Ascending aorta (tissue), 2 donors: Measurements from ENCODE around the gene NPTX1. TPM values are rescaled to one million over a fixed set of nuclear protein-coding genes. Genes with fewer than 3 reads are reported as not detected.

Source experiments
- DNase-seq, 2 donors: peaks; one replicate each; pipeline ENCODE4 v3.0.0-alpha.2; 2019; ENCODE audit warnings: low spot score in 2 of 2
- H3K27ac ChIP-seq, 2 donors: fragments of 200-600 bp; sonication (generic); one replicate each; pipeline ENCODE4 v1.5.1; 2016 to 2017; ENCODE audit warnings: mild to moderate bottlenecking in 1 of 2
- H3K27me3 ChIP-seq: fragments of 200-600 bp; sonication (generic); one replicate; pipeline ENCODE4 v1.5.1; 2017
- H3K36me3 ChIP-seq, 2 donors: fragments of 200-600 bp; sonication (generic); one replicate each; pipeline ENCODE4 v1.5.1; 2016
- H3K4me1 ChIP-seq, 2 donors: fragments of 200-600 bp; sonication (generic); one replicate each; pipeline ENCODE4 v1.5.1; 2016 to 2017; ENCODE audit warnings: mild to moderate bottlenecking in 1 of 2
- H3K4me3 ChIP-seq, 2 donors: fragments of 200-600 bp; sonication (generic); one replicate each; pipeline ENCODE4 v1.5.1; 2016 to 2017; ENCODE audit warnings: mild to moderate bottlenecking in 1 of 2
- H3K9me3 ChIP-seq, 2 donors: fragments of 200-600 bp; sonication (generic); one replicate each; pipeline ENCODE4 v1.5.1; 2016
- intact Hi-C: fragments of 100-400 bp; cut with DNase I; formaldehyde crosslinking; loops from one replicate; pipeline ENCODE4 v1.15.1; 2023
- total RNA-seq: library from RNA; depleted of rRNA; stranded (reverse); fragments of >200 nt; gene quantifications from one replicate; pipeline ENCODE4 v1.1.0, GENCODE V29; 2016
- TF ChIP-seq, protein P1 (sequence below), 3 experiments: fragments of 200-600 bp in 2 of 3; fragments of 450-650 bp in 1 of 3; sonication (generic) in 2 of 3; IDR thresholded peaks; one replicate each; pipeline ENCODE4 v1.5.1; 2016 to 2019; ENCODE audit warnings: antibody characterized with exemption in 3 of 3, mild to moderate bottlenecking in 1 of 3, moderate library complexity in 1 of 3

The NPTX1 gene
- total RNA-seq, 1 donor from 2014 or later: not detected

DNA sequence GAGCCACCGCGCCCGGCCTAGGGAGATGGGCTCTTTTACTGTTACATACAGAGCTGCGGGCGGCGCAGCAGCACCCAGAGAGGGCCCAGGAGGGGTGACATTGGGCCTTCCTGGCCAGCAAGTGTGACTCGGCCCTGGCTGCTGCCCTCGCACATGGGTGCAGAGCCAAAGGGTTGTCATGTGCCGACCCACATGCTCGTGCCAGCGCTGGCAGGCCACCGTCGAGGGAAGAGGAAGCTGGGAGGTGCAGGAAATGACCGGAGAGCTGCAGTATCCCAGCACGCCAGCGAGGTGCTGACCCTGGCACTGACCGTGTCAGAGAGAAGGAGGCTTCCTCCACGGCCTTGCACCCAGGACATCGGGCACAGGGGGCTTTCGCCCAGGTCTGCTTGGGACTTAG lies 53.4 kb downstream of the NPTX1 start:
- no peaks in the 10 kb centered on the region for H3K27me3 ChIP-seq
- H3K4me3 ChIP-seq: no peak overlapping the region
- TF ChIP-seq, protein P1, sequence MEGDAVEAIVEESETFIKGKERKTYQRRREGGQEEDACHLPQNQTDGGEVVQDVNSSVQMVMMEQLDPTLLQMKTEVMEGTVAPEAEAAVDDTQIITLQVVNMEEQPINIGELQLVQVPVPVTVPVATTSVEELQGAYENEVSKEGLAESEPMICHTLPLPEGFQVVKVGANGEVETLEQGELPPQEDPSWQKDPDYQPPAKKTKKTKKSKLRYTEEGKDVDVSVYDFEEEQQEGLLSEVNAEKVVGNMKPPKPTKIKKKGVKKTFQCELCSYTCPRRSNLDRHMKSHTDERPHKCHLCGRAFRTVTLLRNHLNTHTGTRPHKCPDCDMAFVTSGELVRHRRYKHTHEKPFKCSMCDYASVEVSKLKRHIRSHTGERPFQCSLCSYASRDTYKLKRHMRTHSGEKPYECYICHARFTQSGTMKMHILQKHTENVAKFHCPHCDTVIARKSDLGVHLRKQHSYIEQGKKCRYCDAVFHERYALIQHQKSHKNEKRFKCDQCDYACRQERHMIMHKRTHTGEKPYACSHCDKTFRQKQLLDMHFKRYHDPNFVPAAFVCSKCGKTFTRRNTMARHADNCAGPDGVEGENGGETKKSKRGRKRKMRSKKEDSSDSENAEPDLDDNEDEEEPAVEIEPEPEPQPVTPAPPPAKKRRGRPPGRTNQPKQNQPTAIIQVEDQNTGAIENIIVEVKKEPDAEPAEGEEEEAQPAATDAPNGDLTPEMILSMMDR (IDR thresholded peaks at IDR 0.05): no peak
- no peak overlapping the region for H3K27ac ChIP-seq
- H3K36me3 ChIP-seq: peaks cover 0 to 7% of the 10 kb centered on the region in 2 donors
- DNase-seq: no peak
- H3K4me1 ChIP-seq: peaks cover 0 to 5% of the 10 kb centered on the region in 2 donors
- intact Hi-C loops: loop anchor here (10.0 kb wide), 1 partner anchor 442 kb away; no protein-coding TSS in a partner anchor
- no peaks in the 10 kb centered on the region for H3K9me3 ChIP-seq

DNA sequence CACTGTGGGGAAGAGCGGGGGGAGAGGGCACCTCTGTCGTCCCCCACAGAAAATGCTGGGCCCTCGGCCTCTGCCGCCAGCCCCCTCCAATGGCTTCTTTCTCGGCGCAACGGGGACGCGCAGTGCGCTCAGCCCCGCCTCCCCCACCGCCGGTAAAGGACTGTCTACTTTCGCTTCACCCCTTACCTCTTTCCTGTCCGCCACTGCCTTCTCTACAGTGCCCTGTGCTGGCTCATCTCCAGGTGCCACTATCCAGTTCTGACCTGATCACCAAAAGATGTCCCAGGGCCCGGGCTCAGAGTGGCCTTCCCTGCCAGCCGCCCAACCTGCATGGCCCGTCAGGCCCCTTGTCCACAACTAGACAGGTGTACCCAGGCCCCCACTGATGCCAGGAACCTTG lies 54.1 kb downstream of the NPTX1 start:
- intact Hi-C loops: loop anchor here (10.0 kb wide), 1 partner anchor 443 kb away; no protein-coding TSS in a partner anchor
- no peaks in the 10 kb centered on the region for H3K9me3 ChIP-seq
- TF ChIP-seq, protein P1 (IDR thresholded peaks at IDR 0.05): no peak
- no peaks in the 10 kb centered on the region for H3K27me3 ChIP-seq
- H3K27ac ChIP-seq: no peak overlapping the region
- no peak overlapping the region for H3K4me3 ChIP-seq
- no peak for DNase-seq
- H3K36me3 ChIP-seq: peaks cover 0 to 5% of the 10 kb centered on the region in 2 donors
- H3K4me1 ChIP-seq: peaks cover 0 to 5% of the 10 kb centered on the region in 2 donors

DNA sequence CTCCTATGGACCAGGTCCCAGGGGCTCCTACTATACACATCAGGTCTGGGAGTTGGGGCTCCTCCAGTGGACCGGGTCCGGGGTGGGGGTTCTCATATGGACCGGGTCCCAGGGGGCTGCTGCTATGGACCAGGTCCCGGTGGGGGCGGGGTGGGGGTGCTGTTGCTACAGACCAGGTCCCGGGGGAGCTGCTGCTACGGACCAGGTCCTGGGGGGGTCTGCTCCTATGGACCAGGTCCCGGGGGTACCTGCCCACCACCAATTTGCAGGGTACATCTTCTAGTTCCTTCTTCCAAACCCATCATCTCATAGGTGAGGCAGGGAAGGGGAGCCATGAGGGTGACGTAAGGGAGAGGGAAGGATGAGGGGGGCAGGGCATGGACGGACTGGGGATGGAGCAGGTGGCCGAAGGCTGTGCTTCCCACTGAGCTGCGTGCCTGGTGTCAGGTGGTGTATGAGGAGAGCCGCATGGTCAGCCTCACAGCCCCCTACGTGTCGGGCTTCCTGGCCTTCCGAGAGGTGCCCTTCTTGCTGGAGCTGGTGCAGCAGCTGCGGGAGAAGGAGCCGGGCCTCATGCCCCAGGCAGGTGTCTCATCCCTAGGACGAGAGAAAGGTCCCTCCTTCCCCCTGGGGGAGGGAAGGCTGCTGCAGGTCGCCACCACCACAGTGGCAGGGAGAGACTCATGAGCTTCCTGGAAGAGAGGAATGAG lies 54.9 kb downstream of the NPTX1 start:
- TF ChIP-seq, protein P1 (IDR thresholded peaks at IDR 0.05): no peak
- no peak for DNase-seq
- intact Hi-C loops: loop anchor here (10.0 kb wide), 1 partner anchor 443 kb away; no protein-coding TSS in a partner anchor
- H3K9me3 ChIP-seq: no peaks in the 10 kb centered on the region
- H3K4me1 ChIP-seq: peaks cover 0 to 7% of the 10 kb centered on the region in 2 donors
- H3K27ac ChIP-seq: no peak overlapping the region
- no peaks in the 10 kb centered on the region for H3K27me3 ChIP-seq
- H3K36me3 ChIP-seq: peaks cover 0 to 5% of the 10 kb centered on the region in 2 donors
- H3K4me3 ChIP-seq: no peak overlapping the region

DNA sequence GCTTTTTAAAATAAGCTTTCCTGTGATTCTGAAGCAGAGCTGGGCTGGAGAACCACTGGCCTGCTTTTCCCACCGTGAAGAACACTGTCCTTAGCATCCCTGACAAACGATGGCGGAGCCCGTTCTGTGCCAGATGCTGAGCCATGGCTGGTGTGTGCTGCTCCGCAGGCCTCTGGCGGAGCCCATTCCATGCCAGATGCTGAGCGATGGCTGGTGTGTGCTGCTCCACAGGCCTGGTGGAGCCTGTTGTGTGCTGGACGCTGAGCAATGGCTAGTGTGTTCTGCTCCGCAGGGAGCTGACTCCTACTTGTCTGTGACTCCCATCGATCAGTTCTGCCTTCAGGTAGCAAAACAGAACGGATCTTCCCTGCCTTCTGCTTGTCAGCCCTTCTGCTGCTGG lies 57.2 kb downstream of the NPTX1 start:
- H3K27ac ChIP-seq: no peak overlapping the region
- H3K4me3 ChIP-seq: no peak overlapping the region
- TF ChIP-seq, protein P1 (IDR thresholded peaks at IDR 0.05): no peak
- intact Hi-C loops: loop anchor here (5.0 to 10.0 kb wide), 4 partner anchors 126 to 676 kb away; partner anchors contain the start of genes CHMP6, EIF4A3 and RPTOR
- H3K4me1 ChIP-seq: peaks cover 4 to 18% of the 10 kb centered on the region in 2 donors
- H3K9me3 ChIP-seq: no peaks in the 10 kb centered on the region
- DNase-seq: no peak
- H3K27me3 ChIP-seq: no peaks in the 10 kb centered on the region
- H3K36me3 ChIP-seq: no peaks in the 10 kb centered on the region

DNA sequence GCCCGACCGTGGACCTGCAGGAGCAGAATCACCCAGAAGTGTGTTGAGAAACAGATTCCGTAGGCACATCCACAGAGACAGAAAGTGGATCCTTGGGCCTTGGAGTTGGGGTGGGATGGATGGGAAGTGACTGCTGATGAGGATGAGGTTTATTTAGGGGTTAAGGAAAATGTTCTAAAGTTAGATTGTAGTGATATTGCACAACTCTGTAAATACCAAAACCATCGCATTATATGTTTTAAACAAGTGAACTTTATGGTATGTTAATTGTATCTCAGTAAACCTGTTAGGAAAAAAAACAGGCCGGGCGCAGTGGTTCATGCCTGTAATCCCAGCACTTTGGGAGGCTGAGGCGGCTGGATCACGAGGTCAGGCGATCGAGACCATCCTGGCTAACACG lies 57.8 kb downstream of the NPTX1 start:
- TF ChIP-seq, protein P1 (IDR thresholded peaks at IDR 0.05): no peak
- H3K9me3 ChIP-seq: no peaks in the 10 kb centered on the region
- H3K4me3 ChIP-seq: no peak overlapping the region
- H3K4me1 ChIP-seq: peaks cover 4 to 20% of the 10 kb centered on the region in 2 donors
- intact Hi-C loops: loop anchor here (5.0 to 10.0 kb wide), 4 partner anchors 126 to 676 kb away; partner anchors contain the start of genes CHMP6, EIF4A3 and RPTOR
- H3K27ac ChIP-seq: no peak overlapping the region
- H3K27me3 ChIP-seq: no peaks in the 10 kb centered on the region
- no peak for DNase-seq
- H3K36me3 ChIP-seq: no peaks in the 10 kb centered on the region

Other genes starting within 250 kb of the NPTX1 start
- gene RNF213, start 215.8 kb downstream of the NPTX1 start, total RNA-seq: 155 TPM
- gene ENDOV, start 61.4 kb downstream of the NPTX1 start, total RNA-seq: 18.0 TPM
- 36.1 TPM for gene RPTOR, start 68.2 kb upstream of the NPTX1 start, total RNA-seq